Left kidney (tissue), 2 donors: ENCODE results near the gene RPS19. TPM values are rescaled to one million over a fixed set of nuclear protein-coding genes. Genes with fewer than 3 reads are reported as not detected.
"Not testable (repeated sequence)": the region's sequence is repeated elsewhere in the genome, so short reads cannot be mapped to it uniquely, and the experiment has no call there.

Experiments used
- DNase-seq: peaks from one replicate; pipeline ENCODE4 v3.0.0-alpha.2; 2013
- polyA plus RNA-seq: library from polyadenylated mRNA; unstranded; fragments of 120-200 nt; gene quantifications from one replicate; pipeline ENCODE4 v1.2.1, GENCODE V29; 2013; ENCODE audit not compliant: insufficient read length

The RPS19 gene
- polyA plus RNA-seq, 1 donor, result 1,139 TPM

DNA sequence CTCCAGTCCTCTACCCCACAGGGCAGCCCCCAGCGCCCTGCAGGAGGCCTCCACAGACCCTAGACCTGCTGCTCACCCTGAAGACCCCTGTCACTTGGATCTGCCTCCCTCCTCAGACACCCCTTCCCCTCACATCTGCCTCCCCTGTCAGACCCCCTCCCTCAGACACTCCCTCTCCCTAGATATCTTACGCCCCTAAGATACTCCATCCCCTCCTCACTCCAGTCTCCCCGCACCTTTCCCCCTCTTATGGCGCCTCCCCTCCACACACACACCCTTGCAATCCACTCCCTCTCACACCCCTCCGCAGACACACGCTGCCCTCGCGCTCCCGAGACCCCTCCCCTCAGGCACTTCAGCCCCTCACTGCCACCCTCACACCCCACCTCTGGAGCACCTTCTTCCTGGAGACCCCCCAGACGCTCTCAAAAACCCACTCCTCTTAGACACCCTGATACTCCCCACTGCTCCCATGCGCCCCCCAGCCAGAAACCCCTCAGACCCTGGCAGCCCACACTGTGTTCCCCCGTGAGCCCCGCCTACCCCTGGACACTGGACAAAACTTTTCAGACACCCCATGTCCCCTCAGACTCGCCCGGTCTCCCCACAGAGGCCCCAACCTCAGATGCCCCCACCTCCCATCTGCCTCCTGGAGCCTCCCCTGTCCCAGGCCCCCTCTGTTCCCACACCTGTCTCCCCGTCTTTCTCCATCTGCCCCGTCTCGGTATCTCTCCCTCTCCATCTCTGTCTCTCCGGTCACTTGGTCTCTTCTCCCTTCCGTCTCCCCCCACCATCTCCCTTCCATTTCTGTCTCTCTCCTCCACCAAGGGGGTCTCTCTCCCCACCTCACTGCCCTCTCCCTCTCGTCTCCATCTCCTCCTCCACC is 53.7 kb downstream of the RPS19 start:
- DNase-seq, result no peak

DNA sequence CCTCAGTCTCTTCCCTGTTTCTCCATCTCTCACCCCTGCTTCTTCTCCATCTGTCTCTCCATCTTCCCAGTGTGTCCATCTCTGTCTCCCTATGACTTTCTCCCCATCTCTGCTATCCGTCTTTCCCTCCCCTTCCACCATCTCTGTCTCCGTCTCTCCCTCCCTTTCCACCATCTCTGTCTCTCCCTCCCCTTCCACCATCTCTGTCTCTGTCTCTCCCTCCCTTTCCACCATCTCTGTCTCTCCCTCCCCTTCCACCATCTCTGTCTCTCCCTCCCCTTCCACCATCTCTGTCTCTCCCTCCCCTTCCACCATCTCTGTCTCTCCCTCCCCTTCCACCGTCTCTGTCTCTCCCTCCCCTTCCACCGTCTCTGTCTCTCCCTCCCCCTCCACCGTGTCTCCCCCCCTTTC is 54.4 kb downstream of the RPS19 start:
- not testable (repeated sequence) for DNase-seq

DNA sequence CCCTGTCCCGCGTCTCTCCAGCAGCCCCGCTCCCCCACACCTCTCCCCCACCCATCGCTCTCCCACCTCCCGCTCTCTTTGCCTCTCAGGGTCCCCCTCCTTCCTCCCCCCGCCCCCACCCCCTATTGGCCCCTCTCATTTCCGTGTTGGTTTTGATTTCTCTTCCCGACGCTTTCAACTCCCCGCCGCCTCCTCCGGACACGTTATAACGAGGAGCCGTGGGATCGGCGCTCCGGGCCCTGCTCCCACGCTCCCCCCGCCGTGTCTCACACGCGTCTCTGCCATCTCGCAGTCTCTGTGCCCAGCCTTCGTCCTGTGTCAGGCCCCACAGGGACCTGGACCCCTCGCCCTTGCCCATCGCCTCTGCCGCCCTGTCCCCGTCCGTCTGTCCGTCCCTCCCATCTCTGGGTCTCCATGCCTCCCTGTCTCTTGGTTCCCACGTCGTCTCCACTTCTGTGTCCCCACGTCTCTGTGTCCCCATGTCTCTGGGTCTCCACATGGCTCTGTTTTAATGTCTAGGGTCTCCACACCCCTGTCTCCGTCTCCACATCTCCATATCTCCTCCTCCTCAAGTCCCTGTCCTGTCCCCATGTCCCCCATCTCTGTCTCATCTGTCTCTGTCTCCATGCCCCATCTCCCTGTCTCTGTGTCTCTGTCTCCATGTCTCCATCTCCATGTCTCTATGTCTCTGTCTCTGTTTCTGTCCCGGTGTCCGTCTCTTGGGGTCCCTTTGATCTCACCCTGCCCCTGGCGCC is 55.1 kb downstream of the RPS19 start:
- DNase-seq, result no peak

DNA sequence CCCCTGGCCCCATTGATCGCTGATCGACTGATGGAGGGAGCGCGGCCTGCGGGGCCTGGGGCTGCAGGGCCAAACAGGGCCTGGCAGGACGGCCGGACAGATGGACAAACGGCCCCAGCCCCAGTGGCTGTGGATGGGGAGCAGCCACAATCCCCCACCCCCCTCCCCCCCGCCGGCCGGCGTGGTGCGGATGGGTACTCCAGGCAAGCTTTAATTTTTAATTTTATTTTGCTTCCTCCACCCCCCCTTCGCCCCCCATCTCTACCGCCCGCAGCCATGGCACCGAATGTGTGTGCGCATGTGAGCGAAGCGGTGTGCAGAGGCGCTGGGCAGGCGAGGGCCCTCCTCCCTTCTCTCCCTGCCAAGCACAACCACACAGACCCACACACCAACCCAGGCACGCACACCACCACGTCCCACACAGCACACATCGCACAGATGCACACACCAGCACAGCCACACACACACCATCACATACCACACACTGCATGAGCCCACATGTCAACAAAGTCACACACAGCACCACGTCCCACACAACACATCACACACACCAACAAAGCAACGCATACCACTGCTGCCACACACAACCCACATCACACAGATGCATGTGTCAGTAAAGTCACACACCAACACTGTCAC is 55.8 kb downstream of the RPS19 start:
- no peak for DNase-seq

DNA sequence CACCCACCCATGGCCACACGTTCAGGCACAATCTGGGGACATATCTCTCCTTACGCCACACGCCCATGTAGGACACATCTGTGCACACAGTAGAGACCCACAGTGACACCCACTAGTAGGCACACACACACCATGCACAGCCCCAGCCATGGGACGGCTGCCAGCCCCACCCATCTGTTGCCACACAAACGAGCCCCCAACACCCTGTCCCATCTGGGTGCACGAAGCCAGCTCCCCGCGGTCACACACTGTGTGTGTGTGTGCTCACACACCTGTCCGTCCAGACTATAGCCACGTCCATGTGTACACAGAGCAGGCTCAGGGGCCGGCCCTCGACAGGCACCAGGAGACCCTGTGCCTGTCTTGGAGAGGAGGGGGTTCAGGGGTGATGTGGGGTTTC is 57.6 kb downstream of the RPS19 start:
- no peak for DNase-seq

DNA sequence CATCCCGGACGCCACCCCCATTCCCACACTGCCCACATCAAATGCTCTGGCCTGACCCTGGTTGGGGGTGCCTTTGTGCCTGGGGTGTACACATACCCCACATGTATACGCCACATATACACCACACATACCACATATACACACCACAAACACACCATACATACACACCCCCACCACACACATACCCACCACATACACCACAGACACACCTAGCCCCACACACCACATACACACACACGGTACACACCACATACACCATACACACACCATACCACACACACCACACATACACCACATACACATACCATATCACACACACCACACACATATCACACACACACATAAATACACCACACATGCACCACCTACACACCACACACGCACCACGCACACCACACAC is 58.0 kb downstream of the RPS19 start:
- DNase-seq, result no peak

DNA sequence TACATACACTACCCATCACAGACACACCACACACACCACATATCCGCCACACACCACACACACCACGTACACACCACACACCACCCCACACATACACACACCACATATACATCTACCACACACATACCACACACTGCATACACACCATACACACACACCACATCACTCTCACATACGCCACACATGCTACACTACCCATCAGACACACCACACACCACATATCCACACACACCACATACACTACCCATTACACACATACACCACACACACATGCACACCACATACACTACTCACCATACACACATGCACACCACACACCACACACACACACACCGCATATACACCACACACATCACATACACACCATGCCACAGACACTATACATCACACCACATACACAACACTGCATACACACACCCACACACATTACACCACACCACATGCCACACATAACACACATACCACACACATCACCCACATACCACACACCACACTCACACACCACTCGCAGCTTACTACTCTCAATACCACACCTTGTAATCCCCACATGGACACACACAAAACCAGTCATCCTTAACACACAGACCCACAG is 58.7 kb downstream of the RPS19 start:
- DNase-seq, result no peak

DNA sequence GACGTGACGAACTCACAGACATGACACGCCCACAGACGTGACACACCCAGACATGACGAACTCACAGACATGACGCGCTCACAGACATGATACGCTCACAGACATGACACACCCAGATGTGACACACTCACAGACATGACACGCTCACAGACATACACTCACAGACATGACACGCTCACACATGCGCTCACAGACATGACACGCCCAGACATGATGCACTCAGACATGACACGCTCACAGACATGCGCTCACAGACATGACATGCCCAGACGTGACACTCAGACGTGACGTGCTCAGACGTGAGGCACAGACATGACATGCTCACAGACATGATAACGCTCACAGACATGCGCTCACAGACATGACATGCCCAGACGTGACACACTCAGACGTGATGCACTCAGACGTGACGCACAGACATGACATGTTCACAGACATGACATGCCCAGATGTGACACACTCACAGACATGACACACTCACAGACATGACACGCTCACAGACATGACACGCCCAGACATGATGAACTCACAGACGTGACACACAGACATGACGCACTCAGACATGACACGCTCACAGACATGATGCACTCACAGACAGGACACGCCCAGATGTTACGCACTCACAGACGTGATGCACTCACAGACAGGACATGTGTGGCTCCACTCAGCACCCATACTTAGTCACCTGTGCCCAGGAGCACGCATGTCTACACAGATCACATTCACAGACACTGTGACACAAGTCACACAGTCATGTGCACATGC is 60.1 kb downstream of the RPS19 start:
- DNase-seq, result no peak

DNA sequence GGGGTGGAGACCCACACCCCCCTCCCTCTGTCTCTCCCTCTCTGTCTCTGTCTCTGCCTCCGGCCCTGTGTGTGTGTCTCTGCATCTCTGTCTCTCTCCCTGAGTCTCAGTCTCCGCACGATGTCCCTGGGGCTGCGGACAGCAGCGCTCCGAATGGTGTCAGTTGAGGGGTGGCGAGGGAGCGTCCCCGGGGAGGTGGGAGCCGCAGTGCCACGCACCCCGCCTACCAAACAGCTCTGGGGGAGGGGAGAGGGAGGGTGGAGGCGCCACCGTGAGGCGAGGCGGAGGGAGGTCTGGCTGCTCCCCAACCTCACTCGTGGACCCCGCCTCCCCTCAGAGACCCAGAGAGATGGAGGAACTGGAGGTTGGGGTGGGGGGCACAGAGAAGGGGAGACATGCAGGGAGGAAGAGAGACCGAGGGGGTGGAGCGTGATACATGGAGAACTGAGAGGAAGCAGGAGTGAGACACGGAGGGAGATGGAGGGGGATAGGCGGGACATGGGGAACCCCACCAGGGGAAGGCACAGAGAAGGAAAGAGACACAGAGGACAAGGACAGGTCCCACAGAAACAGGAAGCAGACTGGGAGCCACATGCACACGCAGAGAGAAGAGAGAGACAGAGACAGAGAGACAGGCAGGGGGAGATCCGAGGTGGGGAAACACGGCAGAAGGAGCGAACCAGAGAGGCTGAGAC is 61.0 kb downstream of the RPS19 start:
- no peak for DNase-seq

DNA sequence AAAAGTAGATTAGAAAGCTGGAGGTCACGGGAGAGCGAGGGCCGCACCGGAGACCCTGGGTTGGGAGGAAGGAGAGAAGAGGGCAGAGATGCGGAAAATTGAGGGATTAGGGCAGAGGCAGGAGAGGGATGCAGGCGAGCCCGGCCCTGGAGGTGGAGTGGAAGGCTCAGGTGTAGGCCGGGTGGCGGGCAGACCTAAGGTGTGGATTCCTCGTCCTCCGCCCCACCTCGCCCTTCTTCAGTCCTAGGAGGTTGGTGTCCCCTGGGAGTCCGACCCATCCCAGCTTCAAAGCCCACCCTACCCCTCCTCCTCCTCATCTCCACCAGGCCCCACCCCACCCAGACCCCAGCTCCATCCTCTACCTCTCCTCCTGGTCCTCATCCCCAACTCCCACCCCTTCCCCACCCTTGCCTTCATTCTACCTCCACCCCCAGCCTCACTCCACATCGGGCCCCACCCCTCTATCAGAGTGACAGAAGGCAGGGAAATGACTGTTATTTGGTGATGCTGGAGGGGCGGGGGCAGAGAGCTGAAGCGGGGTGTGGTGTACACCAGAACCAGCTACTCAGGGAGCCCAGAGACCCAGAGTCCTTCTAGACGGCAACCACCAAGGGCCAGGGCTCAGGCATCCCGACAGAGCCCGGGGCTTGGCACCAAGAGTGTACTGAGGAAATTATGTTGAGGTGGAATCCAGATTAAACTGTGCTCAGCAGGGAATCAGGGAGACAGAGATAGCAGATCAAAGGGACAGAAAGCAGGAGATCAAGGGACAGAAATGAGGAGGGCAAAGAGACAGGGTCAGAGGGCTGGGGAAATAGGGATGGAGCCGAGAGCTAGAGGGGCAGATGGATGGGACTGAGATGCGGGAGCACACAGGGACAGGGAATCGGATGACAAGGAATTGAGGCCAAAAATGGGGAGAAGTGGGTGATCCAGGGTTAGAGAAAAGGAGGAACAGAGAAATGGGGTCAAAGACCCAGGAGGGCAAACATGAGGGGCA is 61.8 kb downstream of the RPS19 start:
- DNase-seq, result no peak

Other genes with a start within 250 kb of the RPS19 start
- not detected for gene CEACAM4, start 233.2 kb upstream of the RPS19 start, polyA plus RNA-seq
- gene CEACAM7, start 172.0 kb upstream of the RPS19 start, polyA plus RNA-seq, result not detected
- 0.08 TPM for gene CEACAM5, start 151.6 kb upstream of the RPS19 start, polyA plus RNA-seq
- gene CEACAM6, start 104.7 kb upstream of the RPS19 start, polyA plus RNA-seq, result not detected
- not detected for gene CEACAM3, start 63.7 kb upstream of the RPS19 start, polyA plus RNA-seq
- gene LYPD4, start 15.6 kb upstream of the RPS19 start, polyA plus RNA-seq, result not detected
- gene DMRTC2, start 15.2 kb upstream of the RPS19 start, polyA plus RNA-seq, result not detected
- gene CD79A, start 17.0 kb downstream of the RPS19 start, polyA plus RNA-seq, result 0.40 TPM
- 45.2 TPM for gene ARHGEF1, start 22.9 kb downstream of the RPS19 start, polyA plus RNA-seq
- 0.15 TPM for gene ERFL, start 68.2 kb downstream of the RPS19 start, polyA plus RNA-seq
- 45.4 TPM for gene RABAC1, start 99.1 kb downstream of the RPS19 start, polyA plus RNA-seq
- gene ATP1A3, start 134.0 kb downstream of the RPS19 start, polyA plus RNA-seq, result 0.65 TPM
- gene GRIK5, start 210.0 kb downstream of the RPS19 start, polyA plus RNA-seq, result 26.3 TPM
- 12.0 TPM for gene ZNF574, start 215.9 kb downstream of the RPS19 start, polyA plus RNA-seq